HG03457 (cell line): ENCODE measurements around the gene CUEDC1.
"Not testable (repeated sequence)": the region's sequence is repeated elsewhere in the genome, so short reads cannot be mapped to it uniquely, and the experiment has no call there.

Source experiments
- ATAC-seq: cut with Tn5 transposase; IDR thresholded peaks from one replicate; pipeline ENCODE4 v1.9.1; 2021; ENCODE audit warnings: moderate number of reproducible peaks; ENCODE audit not compliant: unreplicated experiment

Gene CUEDC1

DNA sequence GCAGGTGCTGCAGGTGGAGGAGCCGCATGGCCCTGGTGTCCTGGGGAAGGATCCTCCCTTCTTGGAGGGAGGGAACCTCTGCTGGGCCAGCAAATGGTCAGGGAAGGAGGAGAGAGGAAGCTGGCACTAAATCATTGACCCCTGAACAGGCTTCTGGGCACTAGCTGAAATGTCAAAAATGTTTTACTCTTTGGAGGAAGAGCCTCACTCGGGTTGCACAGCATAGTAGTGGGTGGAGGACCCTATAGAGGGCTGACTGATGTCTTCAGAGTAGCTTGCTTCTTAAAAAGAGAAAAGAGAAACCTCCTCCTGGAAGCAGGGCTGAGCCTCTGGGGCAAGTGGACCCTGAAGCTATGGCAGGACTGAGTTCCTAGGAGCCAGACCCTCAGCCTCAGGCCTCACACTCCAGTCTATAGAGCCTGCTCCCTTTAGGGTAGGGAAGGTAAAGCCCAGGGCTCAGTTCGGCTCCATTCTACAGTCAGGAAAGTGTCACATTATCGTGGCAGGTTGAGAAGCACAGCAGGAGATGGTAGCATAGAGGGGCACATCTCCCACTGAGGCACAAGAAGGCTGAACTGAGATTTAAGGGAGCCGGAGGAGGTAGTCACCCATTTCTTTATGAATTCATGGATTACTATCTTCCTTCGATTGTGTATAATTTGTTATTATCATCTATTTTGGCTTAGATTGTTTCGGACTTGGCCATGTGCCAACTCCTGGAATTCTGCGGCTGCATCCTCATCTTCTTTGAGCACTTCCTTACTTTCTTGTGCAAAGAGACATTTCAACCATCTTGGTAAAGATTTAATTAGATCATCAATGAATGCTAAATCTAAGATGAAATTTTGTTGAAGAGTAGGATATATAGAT lies 7.3 kb upstream of the CUEDC1 start:
- no peak for ATAC-seq

DNA sequence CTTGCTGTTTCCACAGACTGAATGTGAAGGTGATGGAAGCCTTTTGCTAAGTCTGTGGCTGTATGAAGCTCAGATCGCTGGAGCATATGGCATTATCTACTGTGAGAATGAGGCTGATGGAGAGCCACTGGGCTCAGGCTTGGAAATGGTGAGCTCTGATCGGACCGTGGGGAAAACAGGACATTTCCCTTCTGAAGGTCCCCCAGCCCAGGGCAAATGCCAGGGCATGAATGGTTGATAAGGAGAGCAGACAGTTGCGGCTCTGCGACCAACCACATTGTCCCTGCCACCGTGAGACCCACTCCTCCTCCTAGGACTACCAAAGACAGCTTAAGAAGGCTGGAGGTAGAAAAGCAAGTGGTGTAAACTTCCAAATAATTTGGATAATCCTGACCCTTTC lies 4.7 kb upstream of the CUEDC1 start:
- no peak for ATAC-seq

DNA sequence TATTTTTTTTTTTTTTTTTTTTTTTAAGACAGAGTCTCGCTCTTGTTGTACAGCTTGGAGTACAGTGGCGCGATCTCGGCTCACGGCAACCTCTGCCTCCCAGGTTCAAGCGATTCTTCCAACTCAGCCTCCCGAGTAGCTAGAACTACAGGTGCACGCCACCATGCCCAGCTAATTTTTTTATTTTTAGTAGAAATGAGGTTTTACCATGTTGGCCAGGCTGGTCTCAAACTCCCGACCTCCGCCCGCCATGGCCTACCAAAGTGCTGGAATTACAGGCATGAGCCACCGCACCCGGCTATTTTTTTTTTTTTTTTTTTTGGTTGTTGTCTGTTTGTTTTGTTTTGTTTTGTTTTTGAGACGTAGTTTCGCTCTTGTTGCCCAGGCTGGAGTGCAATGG lies 3.2 kb upstream of the CUEDC1 start:
- not testable (repeated sequence) for ATAC-seq

DNA sequence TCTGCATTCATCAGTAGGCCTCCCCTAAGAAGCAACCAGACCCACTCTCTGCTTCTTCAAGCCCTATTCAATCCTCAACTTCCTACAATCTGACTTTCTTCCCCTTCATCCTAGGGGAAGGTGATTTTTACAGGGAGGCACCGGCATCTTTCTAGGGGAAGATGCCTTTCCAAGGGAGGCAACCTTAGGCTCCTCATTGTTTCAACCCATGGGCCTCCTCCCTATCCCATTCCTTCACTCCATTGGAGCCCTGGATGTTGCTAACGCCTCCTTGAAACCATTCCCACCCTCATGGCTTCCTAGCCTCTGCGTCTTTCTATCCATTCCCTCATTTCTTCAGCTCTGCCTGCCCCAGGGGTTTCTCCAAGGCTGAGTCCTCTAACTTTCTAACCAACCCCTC lies 2.7 kb upstream of the CUEDC1 start:
- no peak for ATAC-seq

DNA sequence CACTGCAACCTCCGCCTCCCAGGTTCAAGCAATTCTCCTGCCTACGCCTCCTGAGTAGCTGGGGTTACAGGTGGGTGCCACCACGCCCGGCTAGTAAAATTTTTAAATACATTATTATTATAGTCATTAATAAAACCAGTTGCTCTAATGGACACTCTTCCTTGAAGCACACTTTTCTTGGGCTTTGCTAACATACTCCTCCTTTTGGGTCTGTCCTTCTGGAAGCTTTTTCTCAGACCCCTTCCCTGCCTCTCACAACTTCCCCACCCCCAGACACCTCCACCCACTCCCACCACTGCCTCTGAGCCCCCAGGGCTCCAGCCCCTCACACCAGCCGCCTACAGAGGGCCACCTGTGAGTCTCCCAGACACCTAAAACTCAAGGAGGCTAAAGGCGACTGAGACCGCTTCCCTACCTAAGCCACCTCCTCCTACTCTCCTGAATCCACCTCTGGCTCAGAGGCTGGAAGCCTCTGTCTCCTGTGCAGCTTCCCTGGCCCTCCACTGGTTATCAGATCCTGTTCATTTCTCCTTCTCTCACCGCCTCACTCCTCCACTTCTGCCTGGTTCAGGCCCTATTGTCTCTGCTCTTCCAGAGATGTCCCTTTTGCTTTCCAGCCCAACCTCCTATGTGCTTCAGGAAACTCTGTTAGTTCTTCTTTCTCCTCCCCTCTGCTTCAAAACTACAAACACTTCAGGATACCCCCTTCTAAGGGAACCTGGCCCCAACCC lies 2.1 kb upstream of the CUEDC1 start:
- ATAC-seq: no peak

DNA sequence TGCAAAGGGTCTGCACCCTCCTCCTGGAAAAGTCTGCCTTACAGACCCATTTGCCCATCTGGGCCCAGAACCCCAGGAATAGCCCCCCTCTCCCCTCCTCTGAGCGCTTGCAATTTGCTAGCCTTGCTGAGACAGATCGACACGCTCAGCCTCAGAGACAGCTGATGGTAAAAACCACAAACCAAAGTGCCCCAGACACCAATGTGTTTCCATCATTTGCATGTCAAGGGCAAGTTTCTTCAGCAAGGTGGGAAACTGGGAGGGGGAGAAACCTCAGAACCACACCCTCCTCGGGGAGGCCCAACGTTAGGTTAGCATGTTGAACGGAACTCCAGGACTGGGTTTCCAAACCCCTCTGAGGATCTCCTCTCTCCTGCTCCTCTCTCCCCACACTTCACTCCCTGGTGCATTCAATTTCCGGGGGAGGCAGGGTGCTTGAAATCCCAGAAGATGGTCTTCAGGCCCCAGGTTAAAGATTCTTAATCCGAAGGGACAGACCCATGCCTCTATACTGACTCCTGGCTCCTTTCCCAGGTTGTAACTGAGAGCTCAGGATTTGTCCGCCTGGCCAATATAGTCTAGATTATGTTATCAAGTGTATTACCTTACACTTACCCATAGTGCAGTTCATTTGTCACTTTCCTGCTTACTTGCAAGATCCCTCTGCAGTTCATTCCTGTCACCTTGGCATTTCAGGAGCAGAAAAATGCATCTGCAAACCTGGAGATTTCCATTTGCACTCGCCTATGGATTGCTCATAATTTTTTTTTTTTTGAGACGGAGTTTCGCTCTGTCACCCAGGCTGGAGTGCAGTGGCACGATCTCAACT lies 1.3 kb upstream of the CUEDC1 start:
- ATAC-seq: no peak

DNA sequence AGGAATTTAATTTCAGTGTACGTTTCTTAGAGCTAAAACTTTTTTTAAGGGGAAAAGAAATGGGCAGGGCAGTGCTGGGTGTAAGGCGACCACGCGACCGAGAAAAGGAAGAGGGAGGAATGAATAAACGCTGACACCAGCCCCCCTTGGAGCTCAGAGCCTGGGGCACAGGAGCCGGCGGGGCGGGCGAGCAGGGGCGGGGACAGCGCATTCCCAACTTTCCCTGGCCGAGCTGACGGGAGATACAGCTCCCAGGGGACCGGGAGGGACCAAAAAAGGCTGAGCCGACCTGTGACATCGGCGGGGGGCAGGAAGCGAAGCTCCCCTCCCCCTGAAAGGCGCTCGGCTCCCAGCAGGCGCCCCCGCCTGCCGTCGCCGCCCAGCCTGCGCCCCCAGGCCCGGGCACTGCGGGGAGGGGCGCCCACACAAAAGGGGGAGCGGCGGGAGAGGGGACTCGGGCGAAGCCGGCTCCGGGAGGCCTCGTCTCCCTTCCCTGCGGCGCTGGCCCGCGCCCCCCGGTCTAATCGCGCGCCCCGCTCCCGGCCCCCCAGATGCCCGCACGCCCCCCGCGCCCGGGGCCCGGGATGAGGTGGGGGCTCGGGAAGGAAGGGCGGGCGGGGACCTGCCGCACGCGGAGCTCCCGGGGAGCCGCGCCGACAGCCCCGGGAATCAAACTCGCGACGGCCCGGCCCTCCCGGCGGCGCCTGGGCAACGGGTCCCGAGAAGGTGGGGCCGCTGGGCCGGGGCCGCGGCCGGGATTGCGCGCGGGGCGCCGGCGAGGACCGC lies 622 bp downstream of the CUEDC1 start:
- no peak for ATAC-seq

DNA sequence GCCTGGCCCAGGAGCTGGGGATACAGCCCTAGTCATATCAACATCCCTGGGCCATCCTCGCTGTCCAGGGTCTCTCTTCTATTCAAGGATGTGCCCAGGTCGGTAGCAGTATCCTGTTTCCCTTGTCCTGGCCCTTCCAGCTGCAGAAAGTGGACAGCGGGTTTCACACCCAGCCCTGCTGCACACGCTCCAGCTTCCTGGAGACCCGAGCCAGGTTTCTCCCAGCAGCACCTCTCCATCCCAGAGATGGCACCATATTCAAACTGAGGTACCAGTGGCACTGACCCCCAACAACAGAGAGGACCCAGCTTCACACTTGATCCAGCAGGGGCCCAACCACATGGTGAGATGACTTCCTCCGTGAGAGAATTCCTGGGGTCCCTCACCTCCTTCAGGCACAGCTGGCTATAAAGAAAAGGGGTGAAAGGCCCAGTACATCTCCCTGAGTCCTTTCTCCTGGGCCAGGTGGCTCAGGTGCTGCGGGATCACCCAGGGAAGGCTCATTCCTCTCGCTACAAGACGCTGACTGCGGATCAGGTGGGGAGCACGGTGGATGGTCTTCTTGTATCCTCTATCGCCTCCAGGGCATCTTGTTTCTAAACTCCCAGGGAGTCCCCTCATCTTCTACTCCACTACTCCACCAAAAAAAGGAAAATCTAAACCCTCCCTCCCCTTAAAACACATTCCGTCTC lies 1.4 kb downstream of the CUEDC1 start:
- ATAC-seq: no peak

DNA sequence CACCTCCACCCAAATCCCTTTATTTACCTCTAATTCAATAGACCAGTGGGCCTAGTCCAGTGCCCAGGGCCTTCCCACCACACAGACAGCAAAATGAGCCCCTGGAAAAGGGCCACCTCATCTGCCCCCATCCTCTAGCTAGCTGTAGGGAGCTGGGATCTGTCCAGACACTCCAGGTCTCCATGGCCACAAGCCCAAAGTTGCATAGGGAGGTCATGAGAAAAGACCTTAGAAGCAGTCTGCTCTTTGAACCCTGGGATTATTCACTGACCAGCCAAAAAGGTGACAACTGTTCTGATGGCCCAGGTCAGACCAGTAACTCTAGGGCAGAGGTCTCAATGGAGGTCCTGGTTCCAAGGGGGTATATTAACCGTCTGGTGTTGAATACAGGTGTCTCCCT lies 2.0 kb downstream of the CUEDC1 start:
- ATAC-seq: no peak

DNA sequence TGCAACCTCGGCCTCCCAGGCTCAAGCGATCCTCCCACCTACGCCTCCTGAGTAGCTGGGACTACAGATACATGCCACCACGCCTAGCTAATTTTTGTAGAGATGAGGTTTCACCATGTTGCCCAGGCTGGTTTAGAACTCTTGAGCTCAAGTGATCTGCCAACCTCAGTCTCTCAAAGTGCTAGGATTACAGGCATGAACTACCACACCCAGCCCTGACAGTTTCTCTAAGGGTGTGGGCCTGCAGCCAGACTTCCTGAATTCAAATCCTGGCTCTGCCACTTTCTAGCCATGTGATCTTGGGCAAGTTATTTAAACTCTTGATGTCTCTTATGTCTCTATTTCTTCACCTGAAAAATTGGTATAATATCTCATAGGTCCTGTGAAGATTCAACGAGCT lies 5.6 kb downstream of the CUEDC1 start:
- no peak for ATAC-seq

DNA sequence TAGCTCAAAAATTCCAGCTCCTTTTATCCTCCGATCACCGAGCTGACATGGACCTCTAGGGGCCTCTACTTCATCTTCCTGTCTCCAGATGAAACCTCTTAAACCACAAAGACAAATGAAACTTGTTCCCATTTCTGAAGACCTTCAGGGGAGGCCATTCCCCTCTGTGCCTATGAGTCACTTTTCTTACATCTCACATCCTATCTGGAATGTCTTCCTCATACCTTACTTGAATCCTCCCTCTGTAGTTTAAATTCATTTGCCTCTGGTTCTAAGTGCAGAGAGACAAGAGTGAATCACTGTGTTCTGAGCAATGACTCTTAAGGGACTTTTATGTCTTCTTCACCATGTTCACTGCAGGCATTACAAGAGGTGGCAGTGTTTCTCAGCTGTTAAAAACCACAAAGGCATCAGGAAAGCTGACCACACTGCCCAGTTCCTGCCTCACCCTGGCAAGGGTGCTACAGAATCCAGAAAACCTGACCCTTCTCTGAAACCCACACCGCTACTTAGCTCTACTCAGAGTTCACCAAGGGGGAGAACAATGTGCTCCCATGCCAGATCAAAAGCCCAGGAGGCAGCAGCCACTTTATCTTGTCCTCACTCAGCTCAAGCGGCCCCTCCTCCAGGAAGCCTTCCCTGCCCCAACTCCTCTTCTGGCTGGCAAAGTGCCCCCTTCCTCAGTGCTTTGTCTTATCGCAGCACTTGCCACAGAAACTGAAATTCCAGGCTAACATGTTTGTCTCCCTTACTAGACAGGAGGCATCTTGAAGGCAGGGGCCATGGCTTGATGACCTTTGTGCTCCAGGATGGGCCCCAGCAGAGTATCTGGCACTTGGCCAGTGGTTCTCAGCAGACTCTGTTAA lies 6.4 kb downstream of the CUEDC1 start:
- ATAC-seq: no peak

DNA sequence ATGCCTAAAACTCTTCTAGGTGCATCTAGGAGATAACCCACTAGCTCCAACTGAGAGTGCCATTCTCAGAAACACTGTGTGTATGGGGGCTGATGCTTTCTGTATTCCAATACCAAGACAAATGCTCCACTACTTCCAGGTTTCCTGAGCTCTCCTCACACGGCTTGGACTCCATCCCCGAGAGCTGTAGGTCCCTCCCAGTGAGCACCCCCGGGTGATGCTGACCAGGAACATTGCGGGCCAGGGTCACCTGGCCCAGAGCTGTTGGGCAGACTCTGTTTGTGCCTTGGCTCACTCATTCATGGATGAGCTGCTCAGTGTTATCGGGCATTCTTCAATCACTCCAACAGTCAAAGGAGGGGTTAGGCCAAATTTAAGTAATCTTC lies 7.0 kb downstream of the CUEDC1 start:
- no peak for ATAC-seq

DNA sequence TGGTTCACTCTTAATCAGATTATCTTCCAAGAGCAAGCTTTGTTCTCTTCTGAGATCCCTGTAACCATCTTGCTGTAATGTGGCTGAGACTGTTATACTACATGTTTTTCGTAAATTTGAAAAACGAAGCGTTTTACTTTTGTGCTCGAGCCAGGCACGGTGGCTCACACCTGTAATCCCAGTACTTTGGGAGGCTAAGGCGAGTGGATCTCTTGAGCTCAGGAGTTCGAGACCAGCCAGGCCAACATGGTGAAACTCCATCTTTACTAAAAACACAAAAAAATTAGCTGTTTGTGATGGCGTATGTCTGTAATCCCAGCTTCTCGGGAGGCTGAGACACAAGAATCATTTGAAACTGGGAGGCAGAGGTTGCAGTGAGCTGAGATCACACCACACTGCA lies 7.8 kb downstream of the CUEDC1 start:
- ATAC-seq: no peak

DNA sequence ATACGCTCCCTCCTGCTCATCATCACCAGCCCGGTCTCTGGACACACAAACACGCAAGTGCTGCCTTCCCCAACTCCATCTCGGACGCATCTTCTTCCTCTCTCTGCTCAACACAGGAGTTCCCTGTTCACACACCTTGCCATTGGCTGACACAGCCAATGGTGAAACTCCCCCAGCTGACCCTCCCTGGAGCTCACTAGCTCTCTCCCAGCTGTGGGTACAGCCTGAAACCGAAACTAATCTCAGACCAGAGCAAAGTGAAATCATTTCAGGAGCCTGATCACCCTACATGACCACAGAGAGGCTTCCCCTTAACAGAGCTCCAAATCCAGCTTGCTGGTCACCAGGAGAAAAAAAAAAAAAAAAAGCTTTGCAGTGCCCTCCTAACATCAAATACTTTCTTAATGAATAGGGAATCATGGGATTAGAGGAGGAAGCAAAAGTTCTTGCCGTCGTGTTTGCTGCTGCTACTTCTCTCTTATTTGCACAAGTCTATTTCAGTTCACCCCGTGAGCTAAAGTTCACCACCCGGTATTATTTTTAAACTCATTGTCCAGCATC lies 8.3 kb downstream of the CUEDC1 start:
- ATAC-seq: peak; percentile 68

DNA sequence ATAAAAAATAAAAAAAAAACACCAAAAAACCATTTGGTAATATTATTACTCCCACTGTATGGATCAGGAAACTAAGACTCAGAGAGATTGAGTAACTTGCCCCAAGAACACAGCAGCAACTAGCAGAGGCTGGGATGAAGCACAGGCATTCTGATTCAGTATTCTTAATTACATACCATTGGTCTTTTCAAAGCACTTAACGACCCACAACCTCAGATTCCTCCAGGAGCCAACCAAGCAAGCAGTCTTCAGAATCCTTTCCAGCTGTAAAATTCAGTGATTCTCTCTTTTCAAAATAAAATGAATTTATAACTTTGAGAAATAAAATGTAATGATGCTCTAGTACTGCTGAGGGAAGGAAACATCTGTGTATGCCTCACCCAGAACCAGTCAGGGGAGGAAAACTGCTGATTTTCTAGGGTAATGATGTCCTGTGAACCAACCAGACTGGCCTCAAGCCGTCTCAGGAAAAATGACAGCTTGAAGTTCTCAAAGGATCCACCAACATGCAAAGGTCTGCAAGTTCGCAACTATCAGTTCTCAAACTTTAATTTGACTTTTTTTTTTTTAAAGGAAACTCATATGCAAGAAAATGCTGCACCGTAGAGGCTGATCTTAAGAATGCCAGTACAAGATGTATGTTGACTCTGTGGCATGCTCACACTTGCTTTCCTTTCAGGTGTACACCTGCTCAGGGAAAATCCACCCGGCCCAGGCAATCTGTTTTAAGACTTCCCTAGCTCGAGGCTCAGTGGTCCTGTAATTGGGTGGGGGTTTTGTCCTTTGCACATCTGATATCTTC lies 9.0 kb downstream of the CUEDC1 start:
- ATAC-seq: no peak

DNA sequence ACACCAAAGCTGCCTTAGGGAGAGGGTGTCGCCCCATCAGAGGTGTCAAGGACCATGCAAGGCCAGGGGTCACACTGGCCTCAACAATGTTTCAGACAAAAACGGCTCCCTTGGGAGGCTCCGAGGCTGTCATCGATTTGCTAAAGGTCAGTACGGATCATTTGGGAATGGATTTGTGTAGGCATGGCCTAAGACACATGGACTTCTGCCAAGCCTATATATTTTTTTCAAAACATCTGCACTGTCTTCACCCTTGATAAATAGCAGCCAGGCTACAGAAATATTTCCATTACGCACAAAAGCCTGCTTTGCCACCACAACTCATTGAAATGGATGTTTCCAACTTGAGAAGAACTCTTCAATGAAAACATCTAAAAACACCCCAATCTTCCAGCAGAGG lies 10.3 kb downstream of the CUEDC1 start:
- no peak for ATAC-seq

DNA sequence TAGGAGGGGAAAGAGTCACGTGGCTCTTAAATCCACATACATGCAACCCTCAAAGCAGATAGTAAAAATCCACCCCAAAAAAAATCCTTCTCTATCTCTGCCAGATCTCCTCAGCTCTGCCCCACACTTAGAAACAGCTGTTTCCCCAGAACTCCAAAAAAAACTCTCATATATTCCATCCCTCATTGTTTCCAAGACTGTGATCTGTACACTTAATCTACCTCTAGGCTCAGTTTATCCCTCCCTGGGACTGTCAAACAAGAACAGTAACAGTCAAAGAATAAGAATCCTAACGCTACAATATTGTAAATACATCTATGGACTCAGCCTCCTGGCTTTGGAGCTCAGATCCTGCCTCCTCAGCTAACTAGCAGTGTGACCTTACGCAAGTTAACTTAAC lies 11.6 kb downstream of the CUEDC1 start:
- no peak for ATAC-seq

DNA sequence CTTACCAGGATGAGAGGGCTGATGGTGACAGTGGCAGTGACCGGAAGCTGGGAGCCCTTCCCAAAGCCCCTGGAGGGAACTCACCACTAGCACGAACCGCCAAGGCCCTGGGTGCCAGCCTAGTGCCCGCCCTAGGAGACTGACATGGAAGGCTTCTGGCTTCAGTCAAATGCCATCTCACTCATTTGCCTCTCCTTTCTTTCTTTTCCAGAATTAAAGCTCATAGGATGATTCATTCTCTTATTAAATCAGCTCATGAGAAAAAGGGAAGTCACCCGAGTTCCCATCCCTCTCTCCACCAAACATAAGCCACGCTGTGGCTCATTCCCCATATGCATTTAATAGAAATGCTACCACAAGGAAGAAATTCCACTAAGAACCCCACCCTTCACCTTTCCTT lies 12.1 kb downstream of the CUEDC1 start:
- ATAC-seq: no peak
